HepG2 (cell line): ENCODE measurements around the gene SECTM1. TPM values are rescaled to one million over a fixed set of nuclear protein-coding genes. Genes with fewer than 3 reads are reported as not detected.

Experiments used
- ARNT ChIP-seq: fragments of 450-650 bp; IDR thresholded peaks from 2 replicates; pipeline ENCODE4 v1.6.1; 2017
- CCDC6 ChIP-seq: sonication (generic); formaldehyde crosslinking; IDR thresholded peaks from 2 replicates; pipeline ENCODE4 v1.8.1; 2022; ENCODE audit warnings: mild to moderate bottlenecking, missing genetic modification reagents, moderate library complexity
- GABPB1 ChIP-seq: IDR thresholded peaks from 2 replicates; pipeline ENCODE4 v1.6.1; 2016; ENCODE audit warnings: mild to moderate bottlenecking, missing genetic modification reagents, moderate library complexity, missing compliant biosample characterization
- KAT2B ChIP-seq: fragments of 150-350 bp; IDR thresholded peaks from 2 replicates; pipeline ENCODE4 v1.6.1; 2014; ENCODE audit warnings: low read depth, low read length, borderline replicate concordance
- KLF16 ChIP-seq, 2 experiments: sonication (generic) in 1 of 2; formaldehyde crosslinking in 1 of 2; IDR thresholded peaks; 2 replicates each; pipeline versions ENCODE4 v1.6.1 to v1.8.0; 2016 to 2023; ENCODE audit warnings: missing genetic modification reagents in 2 of 2, missing compliant biosample characterization in 1 of 2
- MYC ChIP-seq: sonication (generic); formaldehyde crosslinking; IDR thresholded peaks from 2 replicates; pipeline ENCODE4 v1.9.0; 2021; ENCODE audit warnings: missing genetic modification reagents, borderline replicate concordance
- NFE2 ChIP-seq: sonication (generic); formaldehyde crosslinking; IDR thresholded peaks from 2 replicates; pipeline ENCODE4 v1.4.0; 2020; ENCODE audit warnings: missing genetic modification reagents
- NR1H2 ChIP-seq: sonication (generic); formaldehyde crosslinking; IDR thresholded peaks from 2 replicates; pipeline ENCODE4 v1.8.1; 2022; ENCODE audit warnings: low read depth, missing genetic modification reagents, borderline replicate concordance
- SMAD3 ChIP-seq: sonication (generic); formaldehyde crosslinking; IDR thresholded peaks from 2 replicates; pipeline ENCODE4 v1.4.0; 2020; ENCODE audit warnings: missing genetic modification reagents
- SOX5 ChIP-seq: IDR thresholded peaks from 2 replicates; pipeline ENCODE4 v1.6.1; 2016; ENCODE audit warnings: borderline replicate concordance
- YY1 ChIP-seq: IDR thresholded peaks from 2 replicates; pipeline ENCODE4 v1.6.1; 2011; ENCODE audit warnings: low read length, low read depth, moderate library complexity, mild to moderate bottlenecking; ENCODE audit not compliant: insufficient read depth, insufficient replicate concordance
- ZFP37 ChIP-seq: sonication (generic); formaldehyde crosslinking; IDR thresholded peaks from 2 replicates; pipeline ENCODE4 v1.4.0; 2020; ENCODE audit warnings: missing genetic modification reagents, borderline replicate concordance
- ZFYVE20 ChIP-seq: sonication (generic); formaldehyde crosslinking; IDR thresholded peaks from 2 replicates; pipeline ENCODE4 v1.8.0; 2023; ENCODE audit warnings: low read depth, mild to moderate bottlenecking, moderate library complexity, missing genetic modification reagents, borderline replicate concordance
- ZNF143 ChIP-seq: sonication (generic); formaldehyde crosslinking; IDR thresholded peaks from 2 replicates; pipeline ENCODE4 v1.4.0; 2020; ENCODE audit warnings: missing genetic modification reagents
- ZNF224 ChIP-seq: sonication (generic); formaldehyde crosslinking; IDR thresholded peaks from 2 replicates; pipeline ENCODE4 v1.5.0; 2020; ENCODE audit warnings: mild to moderate bottlenecking, missing genetic modification reagents
- ZNF33A ChIP-seq: sonication (generic); formaldehyde crosslinking; IDR thresholded peaks from 2 replicates; pipeline ENCODE4 v1.5.1; 2020; ENCODE audit warnings: missing genetic modification reagents, mild to moderate bottlenecking, moderate library complexity, borderline replicate concordance
- ZNF430 ChIP-seq: sonication (generic); formaldehyde crosslinking; IDR thresholded peaks from 2 replicates; pipeline ENCODE4 v1.9.0; 2021; ENCODE audit warnings: mild to moderate bottlenecking, missing genetic modification reagents
- ZNF441 ChIP-seq: sonication (generic); formaldehyde crosslinking; IDR thresholded peaks from 2 replicates; pipeline ENCODE4 v1.7.0; 2021; ENCODE audit warnings: missing genetic modification reagents, borderline replicate concordance
- ZNF496 ChIP-seq: sonication (generic); formaldehyde crosslinking; IDR thresholded peaks from 2 replicates; pipeline ENCODE4 v1.8.1; 2023; ENCODE audit warnings: mild to moderate bottlenecking, moderate library complexity, missing genetic modification reagents; ENCODE audit not compliant: insufficient replicate concordance
- ZNF790 ChIP-seq: sonication (generic); formaldehyde crosslinking; IDR thresholded peaks from 2 replicates; pipeline ENCODE4 v1.8.0; 2022; ENCODE audit warnings: missing genetic modification reagents, mild to moderate bottlenecking, borderline replicate concordance
- polyA plus RNA-seq, 8 experiments: library from polyadenylated mRNA; depleted of rRNA in 3 of 8; stranded (reverse) in 7 of 8; unstranded in 1 of 8; fragments of >200 nt; fragmentation: Illumina TruSeq in 4 of 8; extraction: Trizol in 4 of 8; gene quantifications; 2 replicates each; pipeline versions ENCODE4 v1.2.1 to v1.2.3, GENCODE V29; 2011 to 2016; ENCODE audit warnings: low read depth in 4 of 8, missing spikeins in 1 of 8, mixed read lengths in 1 of 8; ENCODE audit not compliant: insufficient read depth in 1 of 8
- total RNA-seq, 5 experiments: library from RNA; depleted of rRNA; stranded (reverse); fragments of >200 nt; fragmentation: Illumina TruSeq; extraction: Trizol; gene quantifications; 2 replicates each; pipeline ENCODE4 v1.2.3, GENCODE V29; 2016; ENCODE audit warnings: low read depth in 1 of 5
- TF ChIP-seq, protein P1 (sequence below): sonication (generic); formaldehyde crosslinking; IDR thresholded peaks from 2 replicates; pipeline ENCODE4 v1.5.1; 2020; ENCODE audit warnings: mild to moderate bottlenecking, missing genetic modification reagents, moderate library complexity
- TF ChIP-seq, protein P2 (sequence below): sonication (generic); formaldehyde crosslinking; IDR thresholded peaks from 2 replicates; pipeline ENCODE4 v1.9.0; 2022; ENCODE audit warnings: missing genetic modification reagents, mild to moderate bottlenecking, borderline replicate concordance
- TF ChIP-seq, protein P3 (sequence below): sonication (generic); formaldehyde crosslinking; IDR thresholded peaks from 2 replicates; pipeline ENCODE4 v1.4.0; 2020; ENCODE audit warnings: missing genetic modification reagents, mild to moderate bottlenecking, borderline replicate concordance

Gene SECTM1
- total and polyA plus RNA-seq, 2 of the 13 experiments (the other 11 are each of a cell fraction or from before 2014, with no cell fraction given) = 3.5 to 5.3 TPM

DNA sequence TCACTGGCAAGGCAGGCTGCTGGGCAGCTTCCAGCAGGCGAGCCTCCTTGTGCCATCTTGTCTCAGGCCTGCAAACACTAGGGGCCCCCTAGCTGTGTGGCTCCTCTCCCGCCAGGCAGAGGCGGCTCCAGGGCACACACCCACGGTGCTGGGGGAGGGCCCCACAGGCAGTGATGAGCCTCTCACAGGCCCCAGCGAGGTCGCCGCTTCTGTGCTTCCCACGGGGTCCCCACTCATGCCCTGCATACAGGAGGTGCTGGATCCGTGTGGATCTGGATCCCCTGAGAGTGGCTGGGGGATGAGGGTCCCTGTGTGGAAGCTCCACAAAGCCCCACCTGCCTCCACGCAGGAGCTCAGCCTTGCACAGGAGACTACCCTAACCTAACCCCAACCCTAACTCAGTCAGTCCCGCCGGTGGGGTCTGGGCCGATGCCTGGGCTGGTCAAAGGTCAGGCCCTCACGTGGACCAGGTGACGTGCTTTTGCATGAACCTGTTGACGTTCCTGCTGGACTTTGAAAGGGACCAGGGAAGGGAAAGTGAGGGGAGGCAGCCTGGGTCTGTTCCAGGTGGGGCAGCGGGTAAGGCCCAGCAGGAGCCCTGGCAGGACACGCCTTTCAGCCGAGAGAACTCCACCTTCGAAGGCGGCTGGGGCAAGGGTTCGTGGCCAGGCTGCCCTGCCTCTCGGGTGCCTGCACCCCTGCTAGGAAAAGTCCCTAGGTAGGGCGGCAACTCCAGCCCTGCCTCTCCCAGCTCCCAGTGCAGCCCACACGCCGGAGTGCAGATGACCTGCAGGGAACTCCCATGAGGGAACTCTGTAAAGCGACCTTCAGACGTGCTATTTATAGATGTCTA, 5.2 kb downstream of the SECTM1 start (continued):
- TF ChIP-seq NR1H2 (CRISPR knock-in tag) = no peak; the same call in 1 of the 2 replicates
- no peak for TF ChIP-seq ZNF33A (CRISPR knock-in tag)
- no peak for TF ChIP-seq ZNF496 (CRISPR knock-in tag)
- no peak for TF ChIP-seq ARNT
- TF ChIP-seq NFE2 (CRISPR knock-in tag) = no peak
- peak; percentile 38; the same call in 1 of the 2 replicates for TF ChIP-seq CCDC6 (CRISPR knock-in tag)
- peak; percentile 71 for TF ChIP-seq GABPB1 (CRISPR knock-in tag)
- TF ChIP-seq ZNF430 = peak; percentile 95
- peak; percentile 97 for TF ChIP-seq ZNF224 (CRISPR knock-in tag)
- TF ChIP-seq, protein P1, sequence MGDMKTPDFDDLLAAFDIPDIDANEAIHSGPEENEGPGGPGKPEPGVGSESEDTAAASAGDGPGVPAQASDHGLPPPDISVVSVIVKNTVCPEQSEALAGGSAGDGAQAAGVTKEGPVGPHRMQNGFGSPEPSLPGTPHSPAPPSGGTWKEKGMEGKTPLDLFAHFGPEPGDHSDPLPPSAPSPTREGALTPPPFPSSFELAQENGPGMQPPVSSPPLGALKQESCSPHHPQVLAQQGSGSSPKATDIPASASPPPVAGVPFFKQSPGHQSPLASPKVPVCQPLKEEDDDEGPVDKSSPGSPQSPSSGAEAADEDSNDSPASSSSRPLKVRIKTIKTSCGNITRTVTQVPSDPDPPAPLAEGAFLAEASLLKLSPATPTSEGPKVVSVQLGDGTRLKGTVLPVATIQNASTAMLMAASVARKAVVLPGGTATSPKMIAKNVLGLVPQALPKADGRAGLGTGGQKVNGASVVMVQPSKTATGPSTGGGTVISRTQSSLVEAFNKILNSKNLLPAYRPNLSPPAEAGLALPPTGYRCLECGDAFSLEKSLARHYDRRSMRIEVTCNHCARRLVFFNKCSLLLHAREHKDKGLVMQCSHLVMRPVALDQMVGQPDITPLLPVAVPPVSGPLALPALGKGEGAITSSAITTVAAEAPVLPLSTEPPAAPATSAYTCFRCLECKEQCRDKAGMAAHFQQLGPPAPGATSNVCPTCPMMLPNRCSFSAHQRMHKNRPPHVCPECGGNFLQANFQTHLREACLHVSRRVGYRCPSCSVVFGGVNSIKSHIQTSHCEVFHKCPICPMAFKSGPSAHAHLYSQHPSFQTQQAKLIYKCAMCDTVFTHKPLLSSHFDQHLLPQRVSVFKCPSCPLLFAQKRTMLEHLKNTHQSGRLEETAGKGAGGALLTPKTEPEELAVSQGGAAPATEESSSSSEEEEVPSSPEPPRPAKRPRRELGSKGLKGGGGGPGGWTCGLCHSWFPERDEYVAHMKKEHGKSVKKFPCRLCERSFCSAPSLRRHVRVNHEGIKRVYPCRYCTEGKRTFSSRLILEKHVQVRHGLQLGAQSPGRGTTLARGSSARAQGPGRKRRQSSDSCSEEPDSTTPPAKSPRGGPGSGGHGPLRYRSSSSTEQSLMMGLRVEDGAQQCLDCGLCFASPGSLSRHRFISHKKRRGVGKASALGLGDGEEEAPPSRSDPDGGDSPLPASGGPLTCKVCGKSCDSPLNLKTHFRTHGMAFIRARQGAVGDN (CRISPR knock-in tag) = peak; percentile 99
- peak; percentile 95 for TF ChIP-seq MYC (CRISPR knock-in tag)
- TF ChIP-seq, protein P2, sequence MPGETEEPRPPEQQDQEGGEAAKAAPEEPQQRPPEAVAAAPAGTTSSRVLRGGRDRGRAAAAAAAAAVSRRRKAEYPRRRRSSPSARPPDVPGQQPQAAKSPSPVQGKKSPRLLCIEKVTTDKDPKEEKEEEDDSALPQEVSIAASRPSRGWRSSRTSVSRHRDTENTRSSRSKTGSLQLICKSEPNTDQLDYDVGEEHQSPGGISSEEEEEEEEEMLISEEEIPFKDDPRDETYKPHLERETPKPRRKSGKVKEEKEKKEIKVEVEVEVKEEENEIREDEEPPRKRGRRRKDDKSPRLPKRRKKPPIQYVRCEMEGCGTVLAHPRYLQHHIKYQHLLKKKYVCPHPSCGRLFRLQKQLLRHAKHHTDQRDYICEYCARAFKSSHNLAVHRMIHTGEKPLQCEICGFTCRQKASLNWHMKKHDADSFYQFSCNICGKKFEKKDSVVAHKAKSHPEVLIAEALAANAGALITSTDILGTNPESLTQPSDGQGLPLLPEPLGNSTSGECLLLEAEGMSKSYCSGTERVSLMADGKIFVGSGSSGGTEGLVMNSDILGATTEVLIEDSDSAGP (CRISPR knock-in tag) = peak; percentile 84
- TF ChIP-seq SMAD3 (CRISPR knock-in tag) = peak; percentile 50
- TF ChIP-seq, protein P3, sequence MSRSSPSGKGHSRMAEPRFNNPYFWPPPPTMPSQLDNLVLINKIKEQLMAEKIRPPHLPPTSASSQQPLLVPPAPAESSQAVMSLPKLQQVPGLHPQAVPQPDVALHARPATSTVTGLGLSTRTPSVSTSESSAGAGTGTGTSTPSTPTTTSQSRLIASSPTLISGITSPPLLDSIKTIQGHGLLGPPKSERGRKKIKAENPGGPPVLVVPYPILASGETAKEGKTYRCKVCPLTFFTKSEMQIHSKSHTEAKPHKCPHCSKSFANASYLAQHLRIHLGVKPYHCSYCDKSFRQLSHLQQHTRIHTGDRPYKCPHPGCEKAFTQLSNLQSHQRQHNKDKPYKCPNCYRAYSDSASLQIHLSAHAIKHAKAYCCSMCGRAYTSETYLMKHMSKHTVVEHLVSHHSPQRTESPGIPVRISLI = peak; percentile 55; the same call in 1 of the 2 replicates
- no peak for TF ChIP-seq ZFYVE20 (CRISPR knock-in tag)
- no peak; the same call in 1 of the 2 replicates for TF ChIP-seq ZNF143 (CRISPR knock-in tag)
- TF ChIP-seq ZNF441 (CRISPR knock-in tag) = peak; percentile 82
- TF ChIP-seq SOX5 = peak; percentile 85
- TF ChIP-seq KAT2B = peak; percentile 74
- TF ChIP-seq ZNF790 (CRISPR knock-in tag) = peak; percentile 77; the same call in 1 of the 2 replicates
- peak in 1 of 2 experiments; percentile 91; a peak in 2 of 4 replicates for TF ChIP-seq KLF16 (CRISPR knock-in tag; IDR thresholded peaks at IDR 0.05)
- no peak for TF ChIP-seq YY1
- TF ChIP-seq ZFP37 (CRISPR knock-in tag) = peak; percentile 93
